Measurements from ENCODE around the gene PTPRC. TPM values are rescaled to one million over a fixed set of nuclear protein-coding genes. Genes with fewer than 3 reads are reported as not detected.
A peak's percentile ranks its signal among the peaks of the same experiment; 100 is the strongest.

PTPRC gene
- total RNA-seq (under 0.01 TPM in 2 replicates), polyA plus RNA-seq (0.07 and 0.11 TPM in 2 replicates), polyA minus RNA-seq (ENCODE audit: low replicate concordance) (not detected in 2 replicates)
- polyA plus RNA-seq (2012), result 0.06 TPM in 1 of 2 replicates, not detected in the other

- no peaks in the 10 kb centered on the region for H3K9me3 ChIP-seq (ENCODE audit: control insufficient read depth, insufficient read depth, low read depth, low read length)
- DNase-seq (ENCODE audit: low read depth in 2 of 2), result no peak
- H2AFZ ChIP-seq (ENCODE audit: low read length), result peak within 1 kb of the TSS; percentile 9
- H3K27ac ChIP-seq (ENCODE audit: insufficient read depth, low read length), result no peak within 1 kb of the TSS
- no peaks in the 10 kb centered on the region for H3K27me3 ChIP-seq (ENCODE audit: control insufficient read depth, insufficient read depth, low read length)
- H4K20me1 ChIP-seq (ENCODE audit: control insufficient read depth, extremely low read depth, insufficient read depth, low read length), result no peaks in the 10 kb centered on the region
- TF ChIP-seq EZH2 (IDR thresholded peaks at IDR 0.05; ENCODE audit: low read length, missing control alignments), result no peak
- no peak for TF ChIP-seq CTCF (conservative IDR thresholded peaks at IDR 0.05 in 1 of 2, IDR thresholded peaks at IDR 0.05 in 1 of 2; ENCODE audit: low read depth in 1 of 2, low read length in 2 of 2)
- H3K9ac ChIP-seq (ENCODE audit: insufficient read depth, low read length), result no peak within 1 kb of the TSS
- no peak within 1 kb of the TSS for H3K4me3 ChIP-seq (replicated peaks in 1 of 4; ENCODE audit: control extremely low read depth in 1 of 4, insufficient read depth in 1 of 4, low read depth in 3 of 4, low read length in 4 of 4)
- H3K4me2 ChIP-seq (ENCODE audit: extremely low read depth, insufficient read depth, low read length), result no peak within 1 kb of the TSS
- peaks cover 3% of the 10 kb centered on the region for H3K4me1 ChIP-seq (ENCODE audit: control insufficient read depth, extremely low read depth, insufficient read depth, low read length)
- H3K79me2 ChIP-seq (ENCODE audit: control insufficient read depth, insufficient read depth, low read length), result no peaks in the 10 kb centered on the region
- no peaks in the 10 kb centered on the region for H3K36me3 ChIP-seq (ENCODE audit: control insufficient read depth, insufficient read depth, low read length)
These were observed at the start of gene PTPRC for GRCh38 chr1:198638894-198639635. Gene PTPRC, plus strand, starts transcription at chr1:198639040. Its CDS starts 229 bp downstream, at chr1:198639269.

- no peak overlapping the region for H3K4me2 ChIP-seq (ENCODE audit: extremely low read depth, insufficient read depth, low read length)
- H3K9me3 ChIP-seq (ENCODE audit: control insufficient read depth, insufficient read depth, low read depth, low read length), result no peaks in the 10 kb centered on the region
- H3K79me2 ChIP-seq (ENCODE audit: control insufficient read depth, insufficient read depth, low read length), result no peaks in the 10 kb centered on the region
- no peaks in the 10 kb centered on the region for H3K36me3 ChIP-seq (ENCODE audit: control insufficient read depth, insufficient read depth, low read length)
- no peak overlapping the region for H3K4me3 ChIP-seq (replicated peaks in 1 of 4; ENCODE audit: control extremely low read depth in 1 of 4, insufficient read depth in 1 of 4, low read depth in 3 of 4, low read length in 4 of 4)
- H3K27me3 ChIP-seq (ENCODE audit: control insufficient read depth, insufficient read depth, low read length), result no peaks in the 10 kb centered on the region
- no peaks in the 10 kb centered on the region for H3K4me1 ChIP-seq (ENCODE audit: control insufficient read depth, extremely low read depth, insufficient read depth, low read length)
- no peak overlapping the region for H3K27ac ChIP-seq (ENCODE audit: insufficient read depth, low read length)
- no peak overlapping the region for H3K9ac ChIP-seq (ENCODE audit: insufficient read depth, low read length)
- TF ChIP-seq EZH2 (IDR thresholded peaks at IDR 0.05; ENCODE audit: low read length, missing control alignments) (no peak), CTCF (conservative IDR thresholded peaks at IDR 0.05 in 1 of 2, IDR thresholded peaks at IDR 0.05 in 1 of 2; ENCODE audit: low read depth in 1 of 2, low read length in 2 of 2) (no peak)
- no peak for DNase-seq (ENCODE audit: low read depth in 2 of 2)
- H4K20me1 ChIP-seq (ENCODE audit: control insufficient read depth, extremely low read depth, insufficient read depth, low read length), result no peaks in the 10 kb centered on the region
- H2AFZ ChIP-seq (ENCODE audit: low read length), result no peak overlapping the region
These were observed 48.4 kb upstream of the PTPRC start for GRCh38 chr1:198590454-198590853.

GRCh38 chr1:198595765-198596164 is 43.1 kb upstream of the PTPRC start:
- Histone ChIP-seq H3K27ac (ENCODE audit: insufficient read depth, low read length) (no peak overlapping the region), H3K27me3 (ENCODE audit: control insufficient read depth, insufficient read depth, low read length) (no peaks in the 10 kb centered on the region), H3K9ac (ENCODE audit: insufficient read depth, low read length) (no peak overlapping the region), H2AFZ (ENCODE audit: low read length) (no peak overlapping the region), H3K4me3 (replicated peaks in 1 of 4; ENCODE audit: control extremely low read depth in 1 of 4, insufficient read depth in 1 of 4, low read depth in 3 of 4, low read length in 4 of 4) (no peak overlapping the region), H3K4me1 (ENCODE audit: control insufficient read depth, extremely low read depth, insufficient read depth, low read length) (no peaks in the 10 kb centered on the region), H3K36me3 (ENCODE audit: control insufficient read depth, insufficient read depth, low read length) (no peaks in the 10 kb centered on the region), H3K79me2 (ENCODE audit: control insufficient read depth, insufficient read depth, low read length) (no peaks in the 10 kb centered on the region), H3K4me2 (ENCODE audit: extremely low read depth, insufficient read depth, low read length) (no peak overlapping the region), H3K9me3 (ENCODE audit: control insufficient read depth, insufficient read depth, low read depth, low read length) (no peaks in the 10 kb centered on the region), H4K20me1 (ENCODE audit: control insufficient read depth, extremely low read depth, insufficient read depth, low read length) (no peaks in the 10 kb centered on the region)
- TF ChIP-seq CTCF (conservative IDR thresholded peaks at IDR 0.05 in 1 of 2, IDR thresholded peaks at IDR 0.05 in 1 of 2; ENCODE audit: low read depth in 1 of 2, low read length in 2 of 2) (no peak), EZH2 (IDR thresholded peaks at IDR 0.05; ENCODE audit: low read length, missing control alignments) (no peak)
- no peak for DNase-seq (ENCODE audit: low read depth in 2 of 2)
